Nephron (organoid): Measurements from ENCODE around the gene SARS1.

Experiments used
- H3K27ac Mint-ChIP-seq, 3 experiments: 2 replicates each; pipeline ENCODE4 v1.8.0; 2020; ENCODE audit warnings: mixed read lengths in 3 of 3, mild to moderate bottlenecking in 2 of 3, moderate library complexity in 1 of 3
- H3K27me3 Mint-ChIP-seq: 2 replicates; pipeline ENCODE4 v1.8.0; 2021; ENCODE audit warnings: low read depth, mild to moderate bottlenecking, moderate library complexity, mixed read lengths
- H3K36me3 Mint-ChIP-seq: 2 replicates; pipeline ENCODE4 v1.8.0; 2020; ENCODE audit warnings: low read depth, mixed read lengths
- H3K4me1 Mint-ChIP-seq: 2 replicates; pipeline ENCODE4 v1.8.0; 2020; ENCODE audit warnings: mixed read lengths
- H3K4me3 Mint-ChIP-seq, 3 experiments: 2 replicates each; pipeline ENCODE4 v1.8.0; 2020; ENCODE audit warnings: mild to moderate bottlenecking in 3 of 3, mixed read lengths in 3 of 3, moderate library complexity in 2 of 3
- H3K9me3 Mint-ChIP-seq: 2 replicates; pipeline ENCODE4 v1.8.0; 2020; ENCODE audit warnings: mixed read lengths
- CTCF ChIP-seq, 3 experiments: fragments of 200-600 bp; sonication (generic); IDR thresholded peaks; one replicate each; pipeline ENCODE4 v1.5.0; 2021; ENCODE audit warnings: antibody characterized with exemption in 3 of 3; ENCODE audit not compliant: unreplicated experiment in 3 of 3

Gene SARS1

DNA sequence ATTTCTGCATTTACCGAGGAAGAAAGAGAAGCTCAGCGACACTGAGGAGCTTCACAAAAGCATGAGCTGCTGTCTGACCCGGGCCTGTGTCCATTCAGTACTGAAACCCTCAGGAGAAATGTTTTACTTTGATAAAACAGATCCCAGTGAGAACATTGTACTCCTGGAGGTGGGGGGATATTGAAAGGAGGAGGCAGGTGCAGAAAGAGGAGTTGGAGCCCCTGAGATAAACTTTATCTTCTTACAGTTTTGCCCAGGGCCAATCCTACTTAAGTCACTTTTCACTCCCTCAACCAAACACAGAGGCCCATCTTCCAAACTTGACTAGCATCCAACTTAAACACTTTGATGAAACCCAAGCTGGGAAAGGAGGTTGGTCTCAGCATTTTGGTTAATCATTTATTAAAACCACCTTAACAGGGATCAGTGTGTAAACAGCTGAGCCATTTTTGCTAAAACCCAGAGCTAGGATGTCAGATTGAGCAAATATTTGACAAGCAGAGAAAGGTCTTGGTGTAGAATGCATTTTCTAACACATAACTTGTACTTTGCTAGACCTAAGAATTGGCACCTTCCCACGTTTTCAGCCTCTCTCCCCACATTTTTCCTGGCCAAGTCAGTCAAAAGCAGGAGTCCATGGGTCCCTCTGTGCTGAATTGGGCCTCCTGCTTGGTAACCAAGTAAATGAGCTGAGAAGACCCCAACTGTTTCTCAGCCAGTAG is 32.5 kb upstream of the SARS1 start:
- H3K27ac Mint-ChIP-seq: peak overlapping the region; percentile 85 to 95 (median 90)
- H3K36me3 Mint-ChIP-seq: no peaks in the 10 kb centered on the region
- H3K27me3 Mint-ChIP-seq: peaks cover 3% of the 10 kb centered on the region
- H3K4me3 Mint-ChIP-seq: no peak overlapping the region
- H3K4me1 Mint-ChIP-seq: peaks cover 23% of the 10 kb centered on the region
- no peak for TF ChIP-seq CTCF (IDR thresholded peaks at IDR 0.05; ENCODE audit: unreplicated experiment in 3 of 3)
- H3K9me3 Mint-ChIP-seq: no peaks in the 10 kb centered on the region

- Mint-ChIP-seq H3K9me3 (no peaks in the 10 kb centered on the region), H3K4me3 (no peak overlapping the region), H3K27ac (peak overlapping the region; percentile 85 to 95 (median 90)), H3K27me3 (peaks cover 3% of the 10 kb centered on the region), H3K4me1 (peaks cover 29% of the 10 kb centered on the region), H3K36me3 (no peaks in the 10 kb centered on the region)
- no peak for TF ChIP-seq CTCF (IDR thresholded peaks at IDR 0.05; ENCODE audit: unreplicated experiment in 3 of 3)
Observed at GRCh38 chr1:109181807-109182163, 31.9 kb upstream of the SARS1 start.

- no peaks in the 10 kb centered on the region for H3K36me3 Mint-ChIP-seq
- no peak for TF ChIP-seq CTCF (IDR thresholded peaks at IDR 0.05; ENCODE audit: unreplicated experiment in 3 of 3)
- H3K27ac Mint-ChIP-seq: peak overlapping the region in 1 of 3 experiments; percentile 35
- no peaks in the 10 kb centered on the region for H3K9me3 Mint-ChIP-seq
- H3K4me3 Mint-ChIP-seq: no peak overlapping the region
- peaks cover 30% of the 10 kb centered on the region for H3K4me1 Mint-ChIP-seq
- peaks cover 3% of the 10 kb centered on the region for H3K27me3 Mint-ChIP-seq
Observed at GRCh38 chr1:109183058-109183738, 30.5 kb upstream of the SARS1 start.

DNA sequence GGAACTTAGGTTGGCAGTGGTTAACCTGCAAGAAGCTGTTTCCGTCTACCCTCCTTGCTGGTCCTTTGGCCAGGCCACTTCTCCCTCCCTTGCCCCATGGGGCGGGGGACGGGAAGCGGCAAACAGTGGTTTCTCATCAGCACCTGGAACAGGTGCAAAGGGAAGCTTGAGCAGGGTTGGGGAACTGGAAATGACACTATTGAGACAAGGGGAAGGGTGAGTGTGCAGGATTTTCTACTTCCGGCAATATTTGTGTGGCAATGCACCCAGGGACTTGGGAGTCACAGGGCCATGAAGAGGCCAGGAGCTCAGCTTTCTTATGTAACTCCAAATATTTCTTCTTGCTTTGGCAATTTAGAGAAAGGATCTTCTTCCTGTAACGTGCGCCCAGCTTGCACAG is 29.0 kb upstream of the SARS1 start:
- no peaks in the 10 kb centered on the region for H3K9me3 Mint-ChIP-seq
- no peaks in the 10 kb centered on the region for H3K36me3 Mint-ChIP-seq
- H3K27me3 Mint-ChIP-seq: peaks cover 2% of the 10 kb centered on the region
- TF ChIP-seq CTCF (IDR thresholded peaks at IDR 0.05; ENCODE audit: unreplicated experiment in 3 of 3): no peak
- peaks cover 37% of the 10 kb centered on the region for H3K4me1 Mint-ChIP-seq
- no peak overlapping the region for H3K4me3 Mint-ChIP-seq
- H3K27ac Mint-ChIP-seq: peak overlapping the region in 1 of 3 experiments; percentile 88

GRCh38 chr1:109185357-109185756 is 28.4 kb upstream of the SARS1 start:
- no peaks in the 10 kb centered on the region for H3K36me3 Mint-ChIP-seq
- H3K4me3 Mint-ChIP-seq: no peak overlapping the region
- H3K9me3 Mint-ChIP-seq: no peaks in the 10 kb centered on the region
- peaks cover 42% of the 10 kb centered on the region for H3K4me1 Mint-ChIP-seq
- peak overlapping the region in 2 of 3 experiments; percentile 88 to 97 for H3K27ac Mint-ChIP-seq
- peaks cover 4% of the 10 kb centered on the region for H3K27me3 Mint-ChIP-seq
- no peak for TF ChIP-seq CTCF (IDR thresholded peaks at IDR 0.05; ENCODE audit: unreplicated experiment in 3 of 3)
